HepG2 (cell line): ENCODE measurements around the gene PAM16. TPM values are rescaled to one million over a fixed set of nuclear protein-coding genes. Genes with fewer than 3 reads are reported as not detected.

Source experiments
- AHR ChIP-seq: IDR thresholded peaks from 2 replicates; pipeline ENCODE4 v1.6.1; 2018; ENCODE audit warnings: missing genetic modification reagents, missing compliant biosample characterization
- CREB1 ChIP-seq, 2 experiments: fragments of 450-650 bp in 1 of 2; IDR thresholded peaks; 2 replicates each; pipeline ENCODE4 v1.6.1; 2016 to 2017; ENCODE audit warnings: control low read depth in 1 of 2, mild to moderate bottlenecking in 1 of 2, missing compliant biosample characterization in 1 of 2, missing genetic modification characterization in 1 of 2
- FLYWCH1 ChIP-seq: sonication (generic); formaldehyde crosslinking; IDR thresholded peaks from 2 replicates; pipeline ENCODE4 v1.8.1; 2023; ENCODE audit warnings: mild to moderate bottlenecking, missing genetic modification reagents
- HNRNPLL ChIP-seq: fragments of 200-400 bp; formaldehyde crosslinking; IDR thresholded peaks from 2 replicates; pipeline ENCODE4 v1.6.1; 2017; ENCODE audit warnings: mild to moderate bottlenecking, low read depth, low read length; ENCODE audit not compliant: poor library complexity, severe bottlenecking
- KLF15 ChIP-seq: sonication (generic); formaldehyde crosslinking; IDR thresholded peaks from 2 replicates; pipeline ENCODE4 v1.8.1; 2023; ENCODE audit warnings: borderline replicate concordance, mild to moderate bottlenecking, inconsistent platforms, missing genetic modification reagents, mixed read lengths
- MED1 ChIP-seq: sonication (generic); formaldehyde crosslinking; IDR thresholded peaks from 2 replicates; pipeline ENCODE4 v1.4.0; 2020; ENCODE audit warnings: missing genetic modification reagents
- NFKB2 ChIP-seq: sonication (generic); formaldehyde crosslinking; IDR thresholded peaks from 2 replicates; pipeline ENCODE4 v1.4.0; 2020; ENCODE audit warnings: missing genetic modification reagents, borderline replicate concordance
- NFYC ChIP-seq: IDR thresholded peaks from 2 replicates; pipeline ENCODE4 v1.6.1; 2016; ENCODE audit warnings: missing genetic modification reagents, missing compliant biosample characterization
- STAT5B ChIP-seq: sonication (generic); formaldehyde crosslinking; IDR thresholded peaks from 2 replicates; pipeline ENCODE4 v1.4.0; 2020; ENCODE audit warnings: missing genetic modification reagents
- ZBTB3 ChIP-seq: sonication (generic); formaldehyde crosslinking; IDR thresholded peaks from 2 replicates; pipeline ENCODE4 v1.4.0; 2020; ENCODE audit warnings: low read depth, mild to moderate bottlenecking, moderate library complexity, missing genetic modification reagents, borderline replicate concordance
- ZFYVE20 ChIP-seq: sonication (generic); formaldehyde crosslinking; IDR thresholded peaks from 2 replicates; pipeline ENCODE4 v1.8.0; 2023; ENCODE audit warnings: low read depth, mild to moderate bottlenecking, moderate library complexity, missing genetic modification reagents, borderline replicate concordance
- ZNF317 ChIP-seq: sonication (generic); formaldehyde crosslinking; IDR thresholded peaks from 2 replicates; pipeline ENCODE4 v1.5.0; 2020; ENCODE audit warnings: mild to moderate bottlenecking, missing genetic modification reagents
- ZNF350 ChIP-seq: sonication (generic); formaldehyde crosslinking; IDR thresholded peaks from 2 replicates; pipeline ENCODE4 v1.4.0; 2020; ENCODE audit warnings: mild to moderate bottlenecking, low read depth, missing genetic modification reagents, borderline replicate concordance
- ZNF776 ChIP-seq: sonication (generic); formaldehyde crosslinking; IDR thresholded peaks from 2 replicates; pipeline ENCODE4 v1.4.0; 2020; ENCODE audit warnings: mild to moderate bottlenecking, missing genetic modification reagents
- ZSCAN20 ChIP-seq: sonication (generic); formaldehyde crosslinking; IDR thresholded peaks from 2 replicates; pipeline ENCODE4 v1.4.0; 2020; ENCODE audit warnings: missing genetic modification reagents, mild to moderate bottlenecking, borderline replicate concordance
- polyA plus RNA-seq, 8 experiments: library from polyadenylated mRNA; depleted of rRNA in 3 of 8; stranded (reverse) in 7 of 8; unstranded in 1 of 8; fragments of >200 nt; fragmentation: Illumina TruSeq in 4 of 8; extraction: Trizol in 4 of 8; gene quantifications; 2 replicates each; pipeline versions ENCODE4 v1.2.1 to v1.2.3, GENCODE V29; 2011 to 2016; ENCODE audit warnings: low read depth in 4 of 8, missing spikeins in 1 of 8, mixed read lengths in 1 of 8; ENCODE audit not compliant: insufficient read depth in 1 of 8
- total RNA-seq, 5 experiments: library from RNA; depleted of rRNA; stranded (reverse); fragments of >200 nt; fragmentation: Illumina TruSeq; extraction: Trizol; gene quantifications; 2 replicates each; pipeline ENCODE4 v1.2.3, GENCODE V29; 2016; ENCODE audit warnings: low read depth in 1 of 5
- TF ChIP-seq, protein P1 (sequence below): sonication (generic); formaldehyde crosslinking; IDR thresholded peaks from 2 replicates; pipeline ENCODE4 v1.4.0; 2020; ENCODE audit warnings: missing genetic modification reagents
- TF ChIP-seq, protein P2 (sequence below): sonication (generic); formaldehyde crosslinking; IDR thresholded peaks from 2 replicates; pipeline ENCODE4 v1.4.0; 2020; ENCODE audit warnings: missing genetic modification reagents, borderline replicate concordance
- TF ChIP-seq, protein P3 (sequence below): sonication (generic); formaldehyde crosslinking; IDR thresholded peaks from 2 replicates; pipeline ENCODE4 v1.4.0; 2020; ENCODE audit warnings: missing genetic modification reagents
- TF ChIP-seq, protein P4 (sequence below): IDR thresholded peaks from 2 replicates; pipeline ENCODE4 v1.6.1; 2012; ENCODE audit warnings: inconsistent platforms

Gene PAM16
- total and polyA plus RNA-seq, 2 of the 13 experiments (the other 11 are each of a cell fraction or from before 2014, with no cell fraction given) = 51.5 to 51.8 TPM

DNA sequence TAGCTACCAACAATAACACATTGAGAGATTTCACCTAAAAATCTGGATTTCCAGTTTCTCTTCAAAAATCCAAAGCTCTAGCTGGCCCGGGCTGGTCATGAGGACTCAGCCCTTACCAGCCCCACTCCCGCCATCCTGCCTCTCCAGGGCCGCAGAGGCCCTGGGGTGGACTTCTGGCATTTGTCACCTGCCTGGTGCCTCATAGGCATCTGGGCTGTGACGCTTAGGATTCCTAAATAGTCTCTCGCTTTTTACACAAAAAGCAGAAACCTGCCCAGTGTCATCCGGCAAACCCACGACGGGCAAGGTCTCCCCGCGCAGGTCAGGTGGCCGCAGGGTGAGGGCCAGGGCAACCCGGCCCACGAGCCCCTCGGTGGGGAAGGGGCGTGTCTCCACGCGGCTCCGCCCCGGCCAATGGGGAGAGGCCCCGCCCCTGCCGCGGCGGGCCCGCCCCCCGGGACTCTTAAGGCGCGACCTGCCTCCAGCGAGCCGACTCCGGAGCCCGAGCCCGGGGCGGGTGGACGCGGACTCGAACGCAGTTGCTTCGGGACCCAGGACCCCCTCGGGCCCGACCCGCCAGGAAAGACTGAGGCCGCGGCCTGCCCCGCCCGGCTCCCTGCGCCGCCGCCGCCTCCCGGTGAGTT, 20.4 kb upstream of the PAM16 start, which contains the start of gene VASN (continued):
- TF ChIP-seq, protein P1, sequence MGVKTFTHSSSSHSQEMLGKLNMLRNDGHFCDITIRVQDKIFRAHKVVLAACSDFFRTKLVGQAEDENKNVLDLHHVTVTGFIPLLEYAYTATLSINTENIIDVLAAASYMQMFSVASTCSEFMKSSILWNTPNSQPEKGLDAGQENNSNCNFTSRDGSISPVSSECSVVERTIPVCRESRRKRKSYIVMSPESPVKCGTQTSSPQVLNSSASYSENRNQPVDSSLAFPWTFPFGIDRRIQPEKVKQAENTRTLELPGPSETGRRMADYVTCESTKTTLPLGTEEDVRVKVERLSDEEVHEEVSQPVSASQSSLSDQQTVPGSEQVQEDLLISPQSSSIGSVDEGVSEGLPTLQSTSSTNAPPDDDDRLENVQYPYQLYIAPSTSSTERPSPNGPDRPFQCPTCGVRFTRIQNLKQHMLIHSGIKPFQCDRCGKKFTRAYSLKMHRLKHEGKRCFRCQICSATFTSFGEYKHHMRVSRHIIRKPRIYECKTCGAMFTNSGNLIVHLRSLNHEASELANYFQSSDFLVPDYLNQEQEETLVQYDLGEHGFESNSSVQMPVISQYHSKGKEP (CRISPR knock-in tag) = peak; percentile 16; the same call in 1 of the 2 replicates
- TF ChIP-seq, protein P2, sequence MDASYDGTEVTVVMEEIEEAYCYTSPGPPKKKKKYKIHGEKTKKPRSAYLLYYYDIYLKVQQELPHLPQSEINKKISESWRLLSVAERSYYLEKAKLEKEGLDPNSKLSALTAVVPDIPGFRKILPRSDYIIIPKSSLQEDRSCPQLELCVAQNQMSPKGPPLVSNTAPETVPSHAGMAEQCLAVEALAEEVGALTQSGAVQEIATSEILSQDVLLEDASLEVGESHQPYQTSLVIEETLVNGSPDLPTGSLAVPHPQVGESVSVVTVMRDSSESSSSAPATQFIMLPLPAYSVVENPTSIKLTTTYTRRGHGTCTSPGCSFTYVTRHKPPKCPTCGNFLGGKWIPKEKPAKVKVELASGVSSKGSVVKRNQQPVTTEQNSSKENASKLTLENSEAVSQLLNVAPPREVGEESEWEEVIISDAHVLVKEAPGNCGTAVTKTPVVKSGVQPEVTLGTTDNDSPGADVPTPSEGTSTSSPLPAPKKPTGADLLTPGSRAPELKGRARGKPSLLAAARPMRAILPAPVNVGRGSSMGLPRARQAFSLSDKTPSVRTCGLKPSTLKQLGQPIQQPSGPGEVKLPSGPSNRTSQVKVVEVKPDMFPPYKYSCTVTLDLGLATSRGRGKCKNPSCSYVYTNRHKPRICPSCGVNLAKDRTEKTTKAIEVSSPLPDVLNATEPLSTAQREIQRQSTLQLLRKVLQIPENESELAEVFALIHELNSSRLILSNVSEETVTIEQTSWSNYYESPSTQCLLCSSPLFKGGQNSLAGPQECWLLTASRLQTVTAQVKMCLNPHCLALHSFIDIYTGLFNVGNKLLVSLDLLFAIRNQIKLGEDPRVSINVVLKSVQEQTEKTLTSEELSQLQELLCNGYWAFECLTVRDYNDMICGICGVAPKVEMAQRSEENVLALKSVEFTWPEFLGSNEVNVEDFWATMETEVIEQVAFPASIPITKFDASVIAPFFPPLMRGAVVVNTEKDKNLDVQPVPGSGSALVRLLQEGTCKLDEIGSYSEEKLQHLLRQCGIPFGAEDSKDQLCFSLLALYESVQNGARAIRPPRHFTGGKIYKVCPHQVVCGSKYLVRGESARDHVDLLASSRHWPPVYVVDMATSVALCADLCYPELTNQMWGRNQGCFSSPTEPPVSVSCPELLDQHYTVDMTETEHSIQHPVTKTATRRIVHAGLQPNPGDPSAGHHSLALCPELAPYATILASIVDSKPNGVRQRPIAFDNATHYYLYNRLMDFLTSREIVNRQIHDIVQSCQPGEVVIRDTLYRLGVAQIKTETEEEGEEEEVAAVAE (CRISPR knock-in tag) = no peak
- TF ChIP-seq ZNF350 (CRISPR knock-in tag) = no peak
- no peak for TF ChIP-seq ZBTB3 (CRISPR knock-in tag)
- 0 out of 2 replicates have a peak, but pooled peaks have one; percentile 40 for TF ChIP-seq ZSCAN20
- TF ChIP-seq NFKB2 = 0 out of 2 replicates have a peak, but pooled peaks have one; percentile 52
- TF ChIP-seq, protein P3, sequence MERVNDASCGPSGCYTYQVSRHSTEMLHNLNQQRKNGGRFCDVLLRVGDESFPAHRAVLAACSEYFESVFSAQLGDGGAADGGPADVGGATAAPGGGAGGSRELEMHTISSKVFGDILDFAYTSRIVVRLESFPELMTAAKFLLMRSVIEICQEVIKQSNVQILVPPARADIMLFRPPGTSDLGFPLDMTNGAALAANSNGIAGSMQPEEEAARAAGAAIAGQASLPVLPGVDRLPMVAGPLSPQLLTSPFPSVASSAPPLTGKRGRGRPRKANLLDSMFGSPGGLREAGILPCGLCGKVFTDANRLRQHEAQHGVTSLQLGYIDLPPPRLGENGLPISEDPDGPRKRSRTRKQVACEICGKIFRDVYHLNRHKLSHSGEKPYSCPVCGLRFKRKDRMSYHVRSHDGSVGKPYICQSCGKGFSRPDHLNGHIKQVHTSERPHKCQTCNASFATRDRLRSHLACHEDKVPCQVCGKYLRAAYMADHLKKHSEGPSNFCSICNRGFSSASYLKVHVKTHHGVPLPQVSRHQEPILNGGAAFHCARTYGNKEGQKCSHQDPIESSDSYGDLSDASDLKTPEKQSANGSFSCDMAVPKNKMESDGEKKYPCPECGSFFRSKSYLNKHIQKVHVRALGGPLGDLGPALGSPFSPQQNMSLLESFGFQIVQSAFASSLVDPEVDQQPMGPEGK (CRISPR knock-in tag) = peak; percentile 40; the same call in 1 of the 2 replicates
- 0 out of 2 replicates have a peak, but pooled peaks have one; percentile 3 for TF ChIP-seq AHR (CRISPR knock-in tag)
- TF ChIP-seq FLYWCH1 = no peak
- peak; percentile 65 for TF ChIP-seq NFYC (CRISPR knock-in tag)
- peak; percentile 31; the same call in 1 of the 2 replicates for TF ChIP-seq MED1
- peak; percentile 83; the same call in 1 of the 2 replicates for TF ChIP-seq ZNF776 (CRISPR knock-in tag)
- no peak for TF ChIP-seq ZNF317
- TF ChIP-seq, protein P4, sequence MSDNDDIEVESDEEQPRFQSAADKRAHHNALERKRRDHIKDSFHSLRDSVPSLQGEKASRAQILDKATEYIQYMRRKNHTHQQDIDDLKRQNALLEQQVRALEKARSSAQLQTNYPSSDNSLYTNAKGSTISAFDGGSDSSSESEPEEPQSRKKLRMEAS = peak; percentile 41; the same call in 1 of the 2 replicates
- peak; percentile 65; the same call in 1 of the 2 replicates for TF ChIP-seq STAT5B (CRISPR knock-in tag)
- no peak for TF ChIP-seq KLF15 (CRISPR knock-in tag)
- TF ChIP-seq HNRNPLL = peak; percentile 45
- TF ChIP-seq ZFYVE20 (CRISPR knock-in tag) = 0 out of 2 replicates have a peak, but pooled peaks have one; percentile 21
- TF ChIP-seq CREB1 (IDR thresholded peaks at IDR 0.05) = peak; percentile 19; the same call in 1 of the 2 replicates
- TF ChIP-seq CREB1 (CRISPR knock-in tag; IDR thresholded peaks at IDR 0.05) = no peak
